Upper lobe of right lung (tissue), 1 donor: ENCODE measurements around the gene SAMM50. TPM values are rescaled to one million over a fixed set of nuclear protein-coding genes. Genes with fewer than 3 reads are reported as not detected.

ENCODE experiments used
- ATAC-seq: fragments of 200-7000 bp; cut with Tn5 transposase; one replicate; pipeline ENCODE4 v1.9.1; 2020; ENCODE audit warnings: mild to moderate bottlenecking, moderate library complexity
- DNase-seq: peaks from one replicate; pipeline ENCODE4 v3.0.0-alpha.2; 2020
- H3K27ac ChIP-seq: fragments of 200-600 bp; one replicate; pipeline ENCODE4 v1.8.0; 2022
- H3K27me3 ChIP-seq: fragments of 200-600 bp; one replicate; pipeline ENCODE4 v1.8.0; 2022; ENCODE audit warnings: mild to moderate bottlenecking
- H3K36me3 ChIP-seq: fragments of 200-600 bp; one replicate; pipeline ENCODE4 v1.8.0; 2022
- H3K4me1 ChIP-seq: fragments of 200-600 bp; one replicate; pipeline ENCODE4 v1.8.0; 2022
- H3K4me3 ChIP-seq: fragments of 200-600 bp; one replicate; pipeline ENCODE4 v1.8.0; 2022; ENCODE audit warnings: mild to moderate bottlenecking
- H3K9me3 ChIP-seq: fragments of 200-600 bp; one replicate; pipeline ENCODE4 v1.8.0; 2022
- CTCF ChIP-seq: fragments of 200-600 bp; IDR thresholded peaks from one replicate; pipeline ENCODE4 v1.8.0; 2022; ENCODE audit warnings: antibody characterized with exemption
- intact Hi-C: fragments of 100-400 bp; cut with DNase I; formaldehyde crosslinking; loops from one replicate; pipeline ENCODE4 v1.11.0; 2022
- total RNA-seq: library from RNA; stranded (reverse); fragmentation: NEBNext Ultra II Directional; extraction: Animal tissue kit (Norgen Biotek cat#: 25700); gene quantifications from one replicate; pipeline ENCODE4 v1.2.1, GENCODE V29; 2021
- donor health status: DM: no; HTN: yes; CAD: no; lungs with severe emphysema.

SAMM50 gene
- total RNA-seq, 1 donor from 2014 or later: 25.7 TPM

- Histone ChIP-seq H3K27me3 (no peaks in the 10 kb centered on the region), H3K9me3 (no peaks in the 10 kb centered on the region), H3K4me3 (no peak overlapping the region), H3K4me1 (no peaks in the 10 kb centered on the region), H3K36me3 (peaks cover 32% of the 10 kb centered on the region), H3K27ac (no peak overlapping the region)
- ATAC-seq (no peak), DNase-seq (no peak)
- intact Hi-C loops: no loop called here
- TF ChIP-seq CTCF: no peak
Measured at GRCh38 chr22:43999378-43999777, 44.1 kb downstream of the SAMM50 start.

- Histone ChIP-seq H3K4me3 (no peak overlapping the region), H3K4me1 (no peaks in the 10 kb centered on the region), H3K36me3 (peaks cover 29% of the 10 kb centered on the region), H3K9me3 (no peaks in the 10 kb centered on the region), H3K27me3 (no peaks in the 10 kb centered on the region), H3K27ac (no peak overlapping the region)
- intact Hi-C loops: no loop called here
- no peak for TF ChIP-seq CTCF
- DNase-seq: peak; percentile 3
- ATAC-seq: no peak
Measured at GRCh38 chr22:44000123-44000522, 44.9 kb downstream of the SAMM50 start.

GRCh38 chr22:44001521-44001920 lies 46.3 kb downstream of the SAMM50 start:
- no peak overlapping the region for H3K27ac ChIP-seq
- H3K36me3 ChIP-seq: peaks cover 23% of the 10 kb centered on the region
- no peaks in the 10 kb centered on the region for H3K27me3 ChIP-seq
- TF ChIP-seq CTCF: no peak
- H3K4me1 ChIP-seq: no peaks in the 10 kb centered on the region
- DNase-seq: peak; percentile 12
- intact Hi-C loops: no loop called here
- no peak overlapping the region for H3K4me3 ChIP-seq
- H3K9me3 ChIP-seq: no peaks in the 10 kb centered on the region
- no peak for ATAC-seq

DNA sequence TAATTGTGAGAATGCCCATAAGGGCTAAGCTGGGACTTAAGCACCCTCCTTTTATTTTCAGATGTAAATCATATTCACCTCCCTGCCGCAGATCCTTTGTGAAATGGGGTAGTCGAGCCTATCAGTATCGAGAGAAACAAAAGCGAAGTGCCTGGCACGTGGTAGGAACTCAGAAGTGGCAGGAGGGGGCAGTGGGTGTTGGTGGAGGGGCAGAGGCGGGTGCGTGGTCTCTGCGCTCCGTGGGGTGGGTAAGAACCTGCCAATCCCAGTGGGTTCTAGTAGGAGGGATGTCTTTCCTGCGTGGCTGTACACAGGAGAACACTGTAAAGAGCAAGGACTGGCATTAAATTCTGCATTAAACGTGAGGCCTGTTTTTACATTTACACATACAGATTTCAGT lies 47.1 kb downstream of the SAMM50 start:
- Histone ChIP-seq H3K27ac (no peak overlapping the region), H3K4me3 (no peak overlapping the region), H3K4me1 (no peaks in the 10 kb centered on the region), H3K36me3 (peaks cover 15% of the 10 kb centered on the region), H3K27me3 (no peaks in the 10 kb centered on the region), H3K9me3 (no peaks in the 10 kb centered on the region)
- DNase-seq (peak; percentile 19), ATAC-seq (no peak)
- intact Hi-C loops: no loop called here
- TF ChIP-seq CTCF: no peak

- intact Hi-C loops: no loop called here
- no peak for DNase-seq
Measured at GRCh38 chr22:44002997-44003396, 47.8 kb downstream of the SAMM50 start.

More at GRCh38 chr22:44002997-44003396, 47.8 kb downstream of the SAMM50 start:
- no peak overlapping the region for H3K4me3 ChIP-seq
- H3K4me1 ChIP-seq: no peaks in the 10 kb centered on the region
- peaks cover 14% of the 10 kb centered on the region for H3K36me3 ChIP-seq
- no peak for TF ChIP-seq CTCF
- H3K27me3 ChIP-seq: no peaks in the 10 kb centered on the region
- no peak overlapping the region for H3K27ac ChIP-seq
- H3K9me3 ChIP-seq: no peaks in the 10 kb centered on the region
- ATAC-seq: no peak
